ENCODE measurements around the gene GPD2. TPM values are rescaled to one million over a fixed set of nuclear protein-coding genes. Genes with fewer than 3 reads are reported as not detected.

The GPD2 gene
- total and polyA plus RNA-seq, 2 of the 8 experiments (the other 6 are each of a cell fraction or from before 2014, with no cell fraction given) = 8.4 to 43.1 TPM

DNA sequence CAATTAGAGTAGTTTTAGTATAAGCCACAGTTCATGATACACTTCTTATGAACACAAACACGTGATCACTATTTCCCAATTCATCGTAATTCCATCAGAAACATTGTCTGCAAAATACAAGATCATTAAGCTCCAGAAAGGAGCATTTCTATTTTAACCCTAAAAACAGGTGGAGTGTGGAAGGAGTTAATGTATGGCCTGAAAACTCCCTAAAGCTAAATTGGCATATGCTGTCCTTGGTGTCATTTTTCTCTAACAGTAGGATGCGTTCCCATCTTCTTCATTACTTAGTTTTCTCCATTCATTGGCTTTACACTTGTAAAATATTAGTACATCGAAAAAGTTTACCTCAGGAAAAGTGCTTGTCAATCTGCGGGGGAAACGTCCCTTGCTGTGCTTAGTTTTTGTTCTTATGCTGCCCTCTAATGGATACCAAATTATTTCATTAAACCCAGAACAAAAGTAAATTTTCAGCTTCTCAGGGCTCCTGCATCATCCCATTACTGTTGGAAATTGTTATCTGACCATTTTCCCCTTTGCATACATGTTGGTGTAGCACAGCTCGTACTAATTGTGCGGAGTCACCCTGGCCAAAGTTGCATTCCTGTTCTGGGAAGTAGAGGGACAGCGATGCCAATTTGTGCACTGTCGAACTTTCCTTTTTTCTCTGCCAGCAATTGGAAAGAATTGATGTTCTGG is 153.4 kb downstream of the GPD2 start:
- no peak overlapping the region for H2BK120ac ChIP-seq (replicated peaks; ENCODE audit: low read depth, low read length)
- no peak overlapping the region for H3K4ac ChIP-seq (replicated peaks; ENCODE audit: insufficient read length, low read depth, low read length)
- no peak overlapping the region for H3K4me3 ChIP-seq (ENCODE audit: extremely low read depth in 1 of 4, insufficient read depth in 2 of 4, low read depth in 3 of 4, low read length in 4 of 4)
- H2BK5ac ChIP-seq (ENCODE audit: low read depth, low read length) = no peak overlapping the region
- H3K9ac ChIP-seq (replicated peaks in 1 of 4; ENCODE audit: extremely low read depth in 1 of 4, low read depth in 3 of 4, low read length in 3 of 4) = no peak overlapping the region
- no peaks in the 10 kb centered on the region for H3K23me2 ChIP-seq (ENCODE audit: low read depth, low read length)
- no peaks in the 10 kb centered on the region for H3K36me3 ChIP-seq (ENCODE audit: control insufficient read depth in 2 of 4, insufficient read depth in 4 of 4, low read length in 3 of 4)
- H4K5ac ChIP-seq (ENCODE audit: insufficient read length, low read depth, low read length) = no peak overlapping the region
- no peak overlapping the region for H3K4me2 ChIP-seq (ENCODE audit: insufficient read depth in 1 of 2, low read depth in 2 of 2, low read length in 2 of 2)
- H3K9me3 ChIP-seq (ENCODE audit: insufficient read depth in 2 of 2, low read depth in 1 of 2, low read length in 1 of 2) = no peaks in the 10 kb centered on the region
- TF ChIP-seq RAD21 (IDR thresholded peaks at IDR 0.05 in 1 of 2, conservative IDR thresholded peaks at IDR 0.05 in 1 of 2; ENCODE audit: low read depth in 2 of 2, low read length in 2 of 2) (peak; percentile 80 to 82), SIRT6 (IDR thresholded peaks at IDR 0.05; ENCODE audit: low read length) (no peak), RXRA (IDR thresholded peaks at IDR 0.05; ENCODE audit: insufficient read depth, low read depth, low read length) (no peak), SAP30 (IDR thresholded peaks at IDR 0.05; ENCODE audit: insufficient read depth, insufficient replicate concordance, low read length) (no peak), HDAC2 (IDR thresholded peaks at IDR 0.05; ENCODE audit: borderline replicate concordance in 1 of 2, low read depth in 2 of 2, low read length in 2 of 2) (no peak), CHD2 (IDR thresholded peaks at IDR 0.05; ENCODE audit: low read length) (no peak), SP2 (IDR thresholded peaks at IDR 0.05; ENCODE audit: low read length) (no peak), SIN3A (conservative IDR thresholded peaks at IDR 0.05 in 1 of 2, IDR thresholded peaks at IDR 0.05 in 1 of 2; ENCODE audit: low read depth in 1 of 2, low read length in 2 of 2) (no peak)
- TF ChIP-seq, protein P1, sequence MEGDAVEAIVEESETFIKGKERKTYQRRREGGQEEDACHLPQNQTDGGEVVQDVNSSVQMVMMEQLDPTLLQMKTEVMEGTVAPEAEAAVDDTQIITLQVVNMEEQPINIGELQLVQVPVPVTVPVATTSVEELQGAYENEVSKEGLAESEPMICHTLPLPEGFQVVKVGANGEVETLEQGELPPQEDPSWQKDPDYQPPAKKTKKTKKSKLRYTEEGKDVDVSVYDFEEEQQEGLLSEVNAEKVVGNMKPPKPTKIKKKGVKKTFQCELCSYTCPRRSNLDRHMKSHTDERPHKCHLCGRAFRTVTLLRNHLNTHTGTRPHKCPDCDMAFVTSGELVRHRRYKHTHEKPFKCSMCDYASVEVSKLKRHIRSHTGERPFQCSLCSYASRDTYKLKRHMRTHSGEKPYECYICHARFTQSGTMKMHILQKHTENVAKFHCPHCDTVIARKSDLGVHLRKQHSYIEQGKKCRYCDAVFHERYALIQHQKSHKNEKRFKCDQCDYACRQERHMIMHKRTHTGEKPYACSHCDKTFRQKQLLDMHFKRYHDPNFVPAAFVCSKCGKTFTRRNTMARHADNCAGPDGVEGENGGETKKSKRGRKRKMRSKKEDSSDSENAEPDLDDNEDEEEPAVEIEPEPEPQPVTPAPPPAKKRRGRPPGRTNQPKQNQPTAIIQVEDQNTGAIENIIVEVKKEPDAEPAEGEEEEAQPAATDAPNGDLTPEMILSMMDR (IDR thresholded peaks at IDR 0.05; ENCODE audit: control extremely low read depth in 1 of 3, insufficient read depth in 1 of 3, low read depth in 1 of 3, low read length in 3 of 3) = peak in 2 of 3 experiments; percentile 42 to 51; a peak in 2 of 4 replicates
- no peak overlapping the region for H4K91ac ChIP-seq (replicated peaks; ENCODE audit: insufficient read length, low read length)
- H2BK20ac ChIP-seq (ENCODE audit: low read length) = no peak overlapping the region
- H4K8ac ChIP-seq (ENCODE audit: extremely low read depth, insufficient read depth, low read length) = no peak overlapping the region
- H3K14ac ChIP-seq (ENCODE audit: insufficient read length) = no peak overlapping the region
- ChIA-PET POLR2A (ENCODE audit: partially characterized antibody) (no interaction called here), CTCF (ENCODE audit: partially characterized antibody) (interaction anchor here (0.6 to 2.3 kb wide), 23 partner anchors 8 to 1211 kb away, joined by 3 to 13 read pairs (median 4); no protein-coding TSS in a partner anchor)
- H3K18ac ChIP-seq (ENCODE audit: extremely low read depth, low read length) = no peak overlapping the region
- H3K23ac ChIP-seq (ENCODE audit: insufficient read length) = no peak overlapping the region
- H3K27me3 ChIP-seq (replicated peaks in 1 of 4; ENCODE audit: control insufficient read depth in 3 of 4, extremely low read depth in 1 of 4, insufficient read depth in 3 of 4, low read length in 3 of 4) = no peaks in the 10 kb centered on the region
- FAIRE-seq (peak; percentile 90), DNase-seq (ENCODE audit: low read depth in 1 of 2, low spot score in 2 of 2) (no peak)
- H3K27ac ChIP-seq (ENCODE audit: low read depth, low read length) = no peak overlapping the region
- H2BK12ac ChIP-seq (ENCODE audit: low read depth, low read length) = no peak overlapping the region
- no peak overlapping the region for H3K56ac ChIP-seq (replicated peaks; ENCODE audit: insufficient read length, low read depth, low read length)
- no peaks in the 10 kb centered on the region for H3K79me2 ChIP-seq (ENCODE audit: control insufficient read depth in 1 of 2, insufficient read depth in 2 of 2, low read length in 2 of 2)
- H3K79me1 ChIP-seq (ENCODE audit: low read depth, low read length) = no peaks in the 10 kb centered on the region
- H2AK5ac ChIP-seq (ENCODE audit: low read depth, low read length) = no peak overlapping the region; the same call in 1 of the 2 replicates
- peaks cover 0 to 14% (median 10%) of the 10 kb centered on the region in 4 experiments; a peak in 5 of 7 replicates for H3K4me1 ChIP-seq (replicated peaks in 1 of 4; ENCODE audit: control insufficient read depth in 3 of 4, insufficient read depth in 4 of 4, low read length in 3 of 4)
- H2BK15ac ChIP-seq (ENCODE audit: low read length) = no peak overlapping the region
- H2AFZ ChIP-seq (ENCODE audit: low read length) = no peak overlapping the region
- no peaks in the 10 kb centered on the region for H4K20me1 ChIP-seq (replicated peaks in 1 of 2; ENCODE audit: control insufficient read depth in 1 of 2, insufficient read depth in 2 of 2, low read length in 2 of 2)
- 49% methylated on average over 10 of the region's 10 CpGs; no CpG with 5 or more reads in 1 of the 2 experiments for WGBS, 2 experiments (ENCODE audit: extremely low coverage in 1 of 2, insufficient coverage in 1 of 2, insufficient read length in 1 of 2, insufficient replicate concordance in 2 of 2, low coverage in 1 of 2, low lambda C conversion rate in 2 of 2, missing lambda C conversion rate in 1 of 2)

All from H1 (cell line).